WI38 (cell line): ENCODE data around the gene RASAL2.

Experiments
- H3K4me3 ChIP-seq: 2 replicates; pipeline ENCODE4 v1.5.1; 2011; ENCODE audit warnings: low read depth, mild to moderate bottlenecking, control low read depth, low read length
- CTCF ChIP-seq: IDR thresholded peaks from 2 replicates; pipeline ENCODE4 v1.5.1; 2012; ENCODE audit warnings: low read depth, mild to moderate bottlenecking, control low read depth, low read length

Gene RASAL2

GRCh38 chr1:178493301-178493741 lies 399.4 kb downstream of the RASAL2 start:
- H3K4me3 ChIP-seq, result no peak overlapping the region
- no peak for TF ChIP-seq CTCF

- no peak for TF ChIP-seq CTCF
Observed at GRCh38 chr1:178494569-178494971, 400.7 kb downstream of the RASAL2 start.

GRCh38 chr1:178495158-178495557 lies 401.3 kb downstream of the RASAL2 start:
- TF ChIP-seq CTCF, result no peak
- no peak overlapping the region for H3K4me3 ChIP-seq

More at GRCh38 chr1:178494569-178494971, 400.7 kb downstream of the RASAL2 start:
- no peak overlapping the region for H3K4me3 ChIP-seq

GRCh38 chr1:178495741-178496409 lies 402.0 kb downstream of the RASAL2 start:
- no peak overlapping the region for H3K4me3 ChIP-seq
- no peak for TF ChIP-seq CTCF

GRCh38 chr1:178496410-178497135 lies 402.7 kb downstream of the RASAL2 start, which contains the start of gene CLEC20A:
CLEC20A (minus strand) TSS chr1:178496964; CDS start chr1:178496939, 25 bp downstream.
- no peak within 1 kb of the TSS for H3K4me3 ChIP-seq
- no peak for TF ChIP-seq CTCF

- TF ChIP-seq CTCF, result no peak
- H3K4me3 ChIP-seq, result no peak overlapping the region
Observed at GRCh38 chr1:178497903-178498478, 404.1 kb downstream of the RASAL2 start.
